GM12891 (cell line): Measurements from ENCODE around the gene ZNF385A.

ENCODE experiments used
- POLR2A ChIP-seq: IDR thresholded peaks from 2 replicates; pipeline ENCODE4 v1.6.1; 2011; ENCODE audit warnings: low read depth, low read length, control low read depth
- POLR2AphosphoS5 ChIP-seq: IDR thresholded peaks from 2 replicates; pipeline ENCODE4 v1.6.1; 2011; ENCODE audit warnings: low read depth, low read length, control low read depth

- TF ChIP-seq POLR2AphosphoS5 = no peak
- TF ChIP-seq POLR2A = no peak
These were observed 24.7 kb downstream of the ZNF385A start for GRCh38 chr12:54359762-54360351.
